GM08714 (cell line): ENCODE data around the gene STRBP.
"Not testable (repeated sequence)": the region's sequence is repeated elsewhere in the genome, so short reads cannot be mapped to it uniquely, and the experiment has no call there.

ENCODE experiments used
- H3K4me3 ChIP-seq: fragments of 200-500 bp; sonication (Bioruptor generic); 2 replicates; pipeline ENCODE4 v1.5.1; 2014; ENCODE audit warnings: mild to moderate bottlenecking, low read length, inconsistent platforms
- ZNF274 ChIP-seq: IDR thresholded peaks from 2 replicates; pipeline ENCODE4 v1.6.1; 2012; ENCODE audit warnings: mild to moderate bottlenecking, low read depth, low read length

Gene STRBP

DNA sequence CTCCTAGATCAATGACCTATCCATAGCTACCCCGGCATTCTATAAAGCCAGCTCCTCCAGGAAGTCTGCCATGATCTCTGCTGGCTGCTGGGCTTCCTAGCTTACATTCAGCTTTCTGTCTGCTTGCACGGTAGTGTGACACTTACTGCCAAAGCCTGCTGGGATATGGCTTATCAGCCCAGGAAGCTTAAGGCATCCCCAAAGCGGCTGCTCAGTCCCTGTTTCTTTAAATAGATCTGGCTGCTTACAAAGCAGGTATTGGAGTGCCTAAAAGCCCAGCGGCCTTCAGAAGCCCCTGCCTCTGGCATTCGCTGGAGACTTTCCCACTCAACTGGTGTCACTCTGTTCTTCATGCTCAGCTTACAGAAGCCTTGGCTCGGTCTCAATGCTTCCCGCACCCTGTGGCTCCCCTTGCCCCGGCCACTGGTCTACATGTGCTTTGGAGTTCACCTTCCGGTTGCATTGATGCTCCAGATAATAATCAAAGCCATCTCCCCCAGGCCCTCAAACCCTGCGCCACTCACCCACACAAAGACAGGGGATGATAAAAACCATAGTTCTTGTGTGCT is 31.3 kb upstream of the STRBP start:
- H3K4me3 ChIP-seq = no peak overlapping the region
- no peak for TF ChIP-seq ZNF274

DNA sequence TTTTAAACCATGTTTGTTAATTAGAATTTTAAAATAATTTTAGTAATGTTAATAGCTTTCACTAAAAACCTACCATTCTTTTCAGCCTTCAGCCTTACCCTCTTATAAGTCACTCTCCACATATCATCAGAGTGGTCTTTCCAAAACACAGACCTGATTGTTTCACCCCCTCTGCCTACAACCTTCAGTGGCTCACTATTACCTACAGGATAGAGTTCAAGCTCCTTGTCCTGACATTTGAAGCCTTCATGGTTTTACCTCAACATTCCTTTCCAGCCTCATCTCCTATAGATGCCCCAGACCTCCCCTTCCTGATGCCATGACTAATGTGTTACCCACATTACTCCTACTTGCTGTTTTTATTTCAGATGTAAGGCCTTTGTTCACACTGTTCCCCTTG is 27.8 kb upstream of the STRBP start:
- no peak overlapping the region for H3K4me3 ChIP-seq
- TF ChIP-seq ZNF274 = no peak

DNA sequence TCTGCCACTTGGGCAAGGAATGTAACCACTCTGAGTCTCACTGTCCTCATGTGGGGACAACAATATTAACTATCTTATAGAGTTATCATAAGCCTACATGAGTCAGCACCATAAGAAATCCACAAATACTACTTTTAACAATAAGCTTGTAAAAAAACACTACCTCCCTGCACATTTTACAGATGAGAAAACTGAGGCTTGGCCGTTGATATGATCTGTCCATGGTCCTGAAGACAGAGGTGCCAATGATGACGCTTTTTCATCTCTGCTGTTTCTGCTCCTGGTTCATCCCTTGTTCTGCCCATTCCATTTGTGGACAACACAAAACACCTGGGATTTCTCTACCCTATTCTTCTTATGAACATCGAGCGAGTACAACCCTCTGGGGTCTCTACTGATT is 23.4 kb upstream of the STRBP start:
- H3K4me3 ChIP-seq = no peak overlapping the region
- no peak for TF ChIP-seq ZNF274

DNA sequence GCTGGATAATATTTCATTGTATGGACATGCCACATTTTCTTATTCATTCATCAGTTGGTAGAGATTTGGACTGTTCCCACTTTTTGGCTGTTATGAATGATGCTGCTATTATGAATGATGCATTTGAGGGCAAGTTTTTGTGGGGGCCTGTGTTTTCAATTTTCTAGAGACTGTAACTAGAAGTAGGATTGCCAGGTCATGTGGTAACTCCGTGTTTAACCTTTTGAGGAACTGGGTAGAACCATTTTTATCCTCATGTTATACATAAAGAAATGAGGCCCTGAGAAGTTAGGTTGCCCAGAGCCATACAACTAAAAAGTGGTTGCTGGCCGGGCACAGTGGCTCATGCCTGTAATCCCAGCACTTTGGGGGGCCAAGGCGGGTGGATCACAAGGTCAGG is 22.4 kb upstream of the STRBP start:
- no peak for TF ChIP-seq ZNF274
- H3K4me3 ChIP-seq = no peak overlapping the region

DNA sequence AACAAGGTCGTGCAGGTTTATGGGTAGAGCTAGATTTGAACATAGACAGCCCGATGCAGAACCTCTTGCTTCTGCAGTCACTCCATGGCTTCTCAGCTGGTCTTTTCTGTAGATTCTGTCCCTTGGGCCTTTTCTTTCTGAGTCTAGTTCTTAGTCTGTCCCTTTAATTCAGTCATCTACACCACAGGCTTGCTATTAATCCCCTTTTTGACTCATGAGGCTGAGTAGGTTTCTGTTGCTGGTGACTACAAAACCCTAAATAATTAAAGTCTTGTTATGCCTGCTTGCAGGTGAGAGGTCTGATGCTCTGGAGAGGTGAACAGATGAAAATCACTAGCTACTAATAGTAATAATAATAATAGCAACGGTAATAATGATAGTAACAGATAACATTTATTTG is 19.3 kb upstream of the STRBP start:
- no peak for TF ChIP-seq ZNF274
- H3K4me3 ChIP-seq = no peak overlapping the region

DNA sequence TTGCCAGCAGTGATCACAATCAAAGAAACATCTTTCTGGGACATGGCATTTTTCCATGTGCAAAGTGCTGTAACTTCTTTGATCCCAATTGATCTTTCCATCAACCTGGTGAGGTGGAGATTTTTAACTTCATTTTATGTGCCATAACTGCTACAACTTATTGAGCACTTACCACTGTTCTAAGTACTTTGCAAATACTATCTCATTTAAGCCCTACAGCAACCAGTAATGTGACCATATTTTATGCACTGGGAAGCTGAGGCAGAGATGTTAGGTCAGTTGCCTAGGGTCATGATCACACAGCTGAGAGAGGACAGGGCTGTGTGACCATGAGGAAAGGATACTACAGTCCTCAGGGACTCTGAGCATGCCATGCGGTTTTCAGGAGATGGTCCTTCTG is 17.9 kb upstream of the STRBP start:
- H3K4me3 ChIP-seq = no peak overlapping the region
- no peak for TF ChIP-seq ZNF274

DNA sequence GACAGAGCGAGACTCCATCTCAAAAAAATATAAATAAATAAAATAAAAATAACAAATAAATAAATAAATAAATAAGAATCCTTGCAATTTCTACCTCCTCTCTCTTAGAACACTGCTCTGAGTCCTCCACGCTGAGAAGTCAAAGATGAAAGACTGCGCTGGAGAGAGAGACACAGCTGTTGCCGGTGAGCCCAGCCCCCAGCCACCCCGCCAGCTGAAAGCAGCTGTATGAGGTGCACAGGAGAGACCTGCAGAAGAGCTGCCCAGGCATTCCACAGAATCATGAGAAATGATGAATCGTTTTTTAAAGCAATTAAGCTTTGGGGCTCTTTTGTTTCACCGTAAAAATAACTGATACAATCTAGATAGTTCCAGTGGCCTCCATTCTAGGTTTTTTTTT is 16.3 kb upstream of the STRBP start:
- no peak for TF ChIP-seq ZNF274
- H3K4me3 ChIP-seq = no peak overlapping the region

DNA sequence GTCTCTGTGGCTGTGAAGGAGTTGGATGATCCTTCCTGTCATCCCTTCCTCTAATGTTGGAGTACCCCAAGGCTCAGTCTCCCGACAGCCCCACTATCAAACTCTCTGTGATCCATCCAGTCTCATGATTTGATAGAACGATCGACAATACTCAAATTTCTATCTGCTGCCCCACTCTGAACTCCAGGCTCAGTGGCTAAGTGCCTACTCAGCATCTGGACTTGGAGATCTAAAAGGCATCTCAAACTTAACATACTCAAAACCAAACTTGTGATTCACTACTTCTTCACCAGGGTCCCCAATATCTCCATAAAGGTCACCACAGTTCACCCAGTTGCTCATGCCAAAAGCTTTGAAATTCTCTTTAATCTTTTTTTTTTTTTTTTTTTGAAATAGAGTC is 15.1 kb upstream of the STRBP start:
- no peak overlapping the region for H3K4me3 ChIP-seq
- TF ChIP-seq ZNF274 = no peak

DNA sequence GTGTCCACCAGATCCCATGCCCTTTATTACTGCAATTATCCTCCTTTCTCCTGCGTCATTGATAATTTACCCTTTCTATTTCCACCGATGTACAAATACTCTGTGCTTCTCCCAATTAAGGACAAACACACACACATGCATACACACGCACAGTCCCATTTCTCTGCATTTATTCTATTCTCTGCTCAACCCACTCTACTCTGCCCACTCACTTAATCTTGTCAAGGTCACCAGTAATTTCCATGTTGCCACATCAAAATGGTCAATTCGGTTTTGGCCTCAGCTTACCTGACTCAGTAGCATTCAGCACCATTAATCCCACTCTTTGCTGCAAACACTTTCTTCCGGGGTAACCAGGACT is 14.6 kb upstream of the STRBP start:
- H3K4me3 ChIP-seq = no peak overlapping the region
- TF ChIP-seq ZNF274 = no peak

DNA sequence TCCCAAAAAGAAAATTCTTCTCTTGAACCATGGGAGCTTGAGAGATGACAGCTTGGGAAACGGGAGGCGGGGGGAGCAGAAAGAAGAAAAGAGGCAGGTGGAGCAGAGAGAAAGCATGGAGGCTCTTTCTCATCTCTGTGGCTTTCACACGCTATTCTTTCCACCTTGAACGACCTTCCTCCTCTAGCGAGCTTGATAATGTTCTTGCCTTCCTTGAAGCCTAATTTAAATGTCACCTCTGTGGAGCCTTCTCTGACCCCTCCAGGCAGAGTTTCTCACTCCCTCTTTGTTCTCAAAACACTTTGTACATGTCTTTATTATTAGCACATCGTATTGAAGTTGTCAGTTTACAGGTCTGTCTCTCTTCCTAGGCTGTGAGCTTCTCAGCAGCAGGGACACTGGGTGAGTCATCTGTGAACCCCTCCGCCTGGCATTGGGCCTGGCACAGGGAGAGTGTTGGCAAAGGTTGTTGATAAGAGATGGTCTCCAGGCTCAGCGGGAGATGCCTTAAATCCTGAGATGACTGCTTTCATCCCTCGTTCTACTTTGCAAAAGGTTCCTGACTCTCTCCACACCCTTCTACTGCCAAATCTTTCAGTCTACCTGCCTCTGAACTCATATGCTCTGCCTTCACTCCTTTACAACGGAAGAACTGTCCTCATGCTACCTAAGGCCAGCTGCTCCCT is 14.1 kb upstream of the STRBP start:
- no peak for TF ChIP-seq ZNF274
- H3K4me3 ChIP-seq = no peak overlapping the region

DNA sequence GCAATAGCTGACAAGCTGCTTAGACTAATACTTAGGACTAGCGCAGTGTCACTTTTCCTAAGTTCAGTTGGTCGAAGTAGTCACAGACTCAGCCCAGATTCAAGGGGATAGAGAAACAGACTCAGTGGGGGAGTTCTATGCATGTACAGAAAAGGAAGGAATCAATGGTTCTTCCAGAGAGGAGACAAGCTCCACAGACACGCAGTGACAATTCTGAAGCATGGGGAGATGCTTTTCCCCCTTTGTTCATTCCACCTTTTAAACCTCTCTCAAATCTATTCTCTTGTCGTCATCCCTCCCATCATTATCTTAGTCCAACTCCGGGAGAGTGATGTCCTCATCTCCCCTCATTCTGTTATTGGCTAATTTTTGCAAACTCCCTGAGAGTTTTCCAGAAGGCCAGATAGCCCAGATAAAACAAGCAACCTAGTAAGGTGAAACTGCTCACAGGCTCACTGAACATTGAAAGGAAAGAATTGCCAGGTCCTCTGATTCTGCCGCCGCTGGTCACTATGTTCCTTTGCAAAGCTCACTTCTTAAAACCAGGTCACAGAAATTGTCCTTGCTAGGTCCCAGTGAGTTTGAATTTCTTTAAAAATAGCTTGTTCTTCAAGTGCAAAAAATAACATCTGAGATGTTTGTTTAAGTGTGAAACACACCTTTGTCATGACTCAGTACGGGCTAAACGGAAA is 13.4 kb upstream of the STRBP start:
- no peak for TF ChIP-seq ZNF274
- H3K4me3 ChIP-seq = no peak overlapping the region

DNA sequence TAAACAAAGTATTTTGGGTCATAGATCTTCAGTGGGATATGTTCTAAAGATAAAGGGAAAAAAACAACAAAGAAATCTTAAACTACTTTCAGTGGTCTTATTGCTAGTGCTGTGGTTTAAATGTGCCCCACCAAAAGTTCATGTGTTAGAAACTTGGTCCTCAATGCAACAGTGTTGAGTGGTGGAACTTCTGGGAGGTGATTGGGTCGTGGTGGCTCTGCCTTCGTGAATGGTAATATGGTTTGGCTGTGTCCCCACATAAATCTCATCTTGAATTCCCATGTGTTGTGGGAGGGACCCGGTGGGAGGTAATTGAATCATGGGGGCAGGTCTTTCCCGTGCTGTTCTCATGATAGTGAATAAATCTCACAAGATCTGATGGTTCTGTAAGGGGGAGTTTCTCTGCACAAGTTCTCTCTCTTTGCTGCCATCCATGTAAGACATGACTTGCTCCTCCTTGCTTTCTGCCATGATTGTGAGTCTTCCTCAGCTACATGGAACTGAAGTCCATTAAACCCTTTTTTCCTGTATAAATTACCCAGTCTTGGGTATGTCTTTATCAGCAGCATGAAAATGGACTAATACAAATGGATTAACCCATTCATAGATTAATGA is 10.6 kb upstream of the STRBP start:
- not testable (repeated sequence) for H3K4me3 ChIP-seq

DNA sequence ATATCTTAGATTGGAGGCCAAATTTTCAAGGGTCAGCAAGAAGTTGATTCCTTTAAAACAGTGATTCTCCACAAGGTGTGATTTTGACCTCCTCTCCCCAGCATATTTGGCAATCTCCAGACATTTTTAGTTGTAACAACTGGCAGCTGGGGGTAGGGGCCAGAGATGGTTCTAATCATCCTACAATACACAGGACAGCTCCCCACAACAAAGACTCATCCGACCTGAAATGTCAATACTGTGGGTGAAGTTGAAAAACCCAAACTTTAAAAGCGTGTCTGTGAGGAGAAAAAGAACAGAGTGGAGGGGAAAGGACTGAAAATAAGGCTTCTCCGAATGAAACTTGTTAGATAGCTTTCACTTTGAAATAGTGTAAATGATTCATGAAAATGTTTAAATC is 10.0 kb upstream of the STRBP start:
- H3K4me3 ChIP-seq = no peak overlapping the region
- TF ChIP-seq ZNF274 = no peak

DNA sequence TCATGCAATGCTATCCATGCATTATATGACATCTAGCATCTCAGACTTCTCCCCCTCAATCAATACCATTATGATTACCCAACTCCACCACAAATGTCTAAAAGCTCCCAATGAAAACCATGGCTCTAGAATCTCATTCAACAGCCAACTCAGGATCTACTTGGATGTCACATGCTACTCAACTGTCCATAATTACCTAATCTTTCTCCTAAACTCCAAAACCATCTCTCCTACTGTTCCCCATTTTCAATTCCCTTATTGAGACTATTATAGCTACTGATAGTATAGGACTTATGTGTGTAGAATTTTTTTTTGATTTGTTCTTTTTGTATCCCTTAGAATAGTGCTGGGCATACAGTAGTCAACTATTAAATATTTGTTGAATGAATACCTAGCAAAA is 8.2 kb upstream of the STRBP start:
- TF ChIP-seq ZNF274 = no peak
- no peak overlapping the region for H3K4me3 ChIP-seq

DNA sequence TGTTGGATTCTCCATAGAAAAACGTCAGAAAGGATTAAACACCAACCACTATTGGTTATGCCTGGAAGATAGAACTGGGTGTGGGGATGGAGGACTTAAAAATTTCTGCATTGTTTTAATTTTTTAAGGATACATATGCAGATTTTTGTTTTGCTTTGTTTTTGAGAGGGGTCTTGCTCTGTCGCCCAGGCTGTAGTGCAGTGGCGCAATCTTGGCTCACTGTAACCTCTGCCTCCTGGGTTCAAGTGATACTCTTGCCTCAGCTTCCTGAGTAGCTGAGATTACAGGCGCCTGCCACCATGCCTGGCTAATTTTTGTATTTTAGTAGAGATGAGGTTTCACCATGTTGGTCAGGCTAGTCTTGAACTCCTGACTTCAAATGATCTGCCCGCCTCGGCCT is 2.7 kb upstream of the STRBP start:
- H3K4me3 ChIP-seq = not testable (repeated sequence)
